Measurements from ENCODE around the gene SDHA. TPM values are rescaled to one million over a fixed set of nuclear protein-coding genes. Genes with fewer than 3 reads are reported as not detected.
A peak's percentile ranks its signal among the peaks of the same experiment; 100 is the strongest.
"Not testable (repeated sequence)": the region's sequence is repeated elsewhere in the genome, so short reads cannot be mapped to it uniquely, and the experiment has no call there.

Gene SDHA
- total RNA-seq, 1 experiment from 2014 or later, result 163 TPM

- BruUV-seq (replicated peaks), result no TSS peak
- H3K4me3 ChIP-seq (ENCODE audit: low read length), result peak overlapping the region; percentile 93
- peak overlapping the region; percentile 99 for H3K9ac ChIP-seq (ENCODE audit: low read length)
- no peak overlapping the region for H2AFZ ChIP-seq (ENCODE audit: low read length)
- no peak for DNase-seq
- H3K36me3 ChIP-seq (ENCODE audit: low read depth, low read length), result peaks cover 14% of the 10 kb centered on the region
- no peaks in the 10 kb centered on the region for H3F3A ChIP-seq (ENCODE audit: low read length, unreplicated experiment)
- no peak for ATAC-seq
- no peaks in the 10 kb centered on the region for H3K9me3 ChIP-seq (ENCODE audit: low read length)
- H3K79me2 ChIP-seq (ENCODE audit: low read length), result peaks cover 83% of the 10 kb centered on the region
- H4K20me1 ChIP-seq (ENCODE audit: low read length), result peaks cover 43% of the 10 kb centered on the region
- H3K27ac ChIP-seq (ENCODE audit: low read length), result peak overlapping the region; percentile 66; the same call in 1 of the 2 replicates
- H3K4me1 ChIP-seq (ENCODE audit: insufficient read depth, low read length), result peaks cover 40% of the 10 kb centered on the region
- H3K9me2 ChIP-seq (replicated peaks; ENCODE audit: low read length), result no peaks in the 10 kb centered on the region
- H3K27me3 ChIP-seq (ENCODE audit: low read length), result no peaks in the 10 kb centered on the region
- intact Hi-C loops (cut with micrococcal nuclease), result loop anchor here (5.0 kb wide), 1 partner anchor 52 kb away; the partner anchor contains the start of gene PDCD6
- no peak for TF ChIP-seq EZH2phosphoT487 (IDR thresholded peaks at IDR 0.05; ENCODE audit: borderline replicate concordance, low read length)
- no peak for TF ChIP-seq EZH2 (IDR thresholded peaks at IDR 0.05; ENCODE audit: low read length, unreplicated experiment)
- no peak for TF ChIP-seq CTCF (conservative IDR thresholded peaks at IDR 0.05; ENCODE audit: low read depth, low read length)
- peak overlapping the region; percentile 95 for H3K4me2 ChIP-seq (ENCODE audit: low read length)
- CTCF ChIA-PET, result no interaction called here
- POLR2A ChIA-PET (ENCODE audit: unreplicated experiment), result no interaction called here
Observed at GRCh38 chr5:219991-220390, 1.9 kb downstream of the SDHA start.

GRCh38 chr5:222951-223715 is 5.0 kb downstream of the SDHA start:
- POLR2A ChIA-PET (ENCODE audit: unreplicated experiment); H3K27me3 ChIP-seq (ENCODE audit: low read length); H3F3A ChIP-seq (ENCODE audit: low read length, unreplicated experiment); BruUV-seq (replicated peaks); H2AFZ ChIP-seq (ENCODE audit: low read length); H3K9ac ChIP-seq (ENCODE audit: low read length); H3K9me3 ChIP-seq (ENCODE audit: low read length); CTCF ChIA-PET; H3K4me3 ChIP-seq (ENCODE audit: low read length); H3K9me2 ChIP-seq (replicated peaks; ENCODE audit: low read length): not testable (repeated sequence)
- peaks cover 43% of the 10 kb centered on the region for H4K20me1 ChIP-seq (ENCODE audit: low read length)
- H3K36me3 ChIP-seq (ENCODE audit: low read depth, low read length), result peaks cover 36% of the 10 kb centered on the region
- DNase-seq, result peak; percentile 28
- intact Hi-C loops (cut with micrococcal nuclease), result loop anchor here (5.0 kb wide), 1 partner anchor 49 kb away; the partner anchor contains the start of gene PDCD6
- peak overlapping the region; percentile 41 for H3K27ac ChIP-seq (ENCODE audit: low read length)
- ATAC-seq, result peak; percentile 16
- peaks cover 34% of the 10 kb centered on the region for H3K4me1 ChIP-seq (ENCODE audit: insufficient read depth, low read length)
- peak overlapping the region; percentile 47; the same call in 1 of the 2 replicates for H3K4me2 ChIP-seq (ENCODE audit: low read length)
- H3K79me2 ChIP-seq (ENCODE audit: low read length), result peaks cover 78% of the 10 kb centered on the region

GRCh38 chr5:223791-224190 is 5.7 kb downstream of the SDHA start:
- ATAC-seq, result no peak

More at GRCh38 chr5:223791-224190, 5.7 kb downstream of the SDHA start:
- Histone ChIP-seq H3K4me3 (ENCODE audit: low read length) (no peak overlapping the region), H3K9me3 (ENCODE audit: low read length) (no peaks in the 10 kb centered on the region), H2AFZ (ENCODE audit: low read length) (no peak overlapping the region), H4K20me1 (ENCODE audit: low read length) (peaks cover 42% of the 10 kb centered on the region), H3K9me2 (replicated peaks; ENCODE audit: low read length) (no peaks in the 10 kb centered on the region), H3K27ac (ENCODE audit: low read length) (no peak overlapping the region), H3K4me2 (ENCODE audit: low read length) (no peak overlapping the region), H3F3A (ENCODE audit: low read length, unreplicated experiment) (no peaks in the 10 kb centered on the region), H3K79me2 (ENCODE audit: low read length) (peaks cover 72% of the 10 kb centered on the region), H3K36me3 (ENCODE audit: low read depth, low read length) (peaks cover 42% of the 10 kb centered on the region), H3K4me1 (ENCODE audit: insufficient read depth, low read length) (peaks cover 34% of the 10 kb centered on the region), H3K9ac (ENCODE audit: low read length) (no peak overlapping the region), H3K27me3 (ENCODE audit: low read length) (no peaks in the 10 kb centered on the region)
- no TSS peak for BruUV-seq (replicated peaks)
- ChIA-PET POLR2A (ENCODE audit: unreplicated experiment) (no interaction called here), CTCF (no interaction called here)
- TF ChIP-seq CTCF (conservative IDR thresholded peaks at IDR 0.05; ENCODE audit: low read depth, low read length), result no peak
- no peak for TF ChIP-seq EZH2phosphoT487 (IDR thresholded peaks at IDR 0.05; ENCODE audit: borderline replicate concordance, low read length)
- no peak for TF ChIP-seq EZH2 (IDR thresholded peaks at IDR 0.05; ENCODE audit: low read length, unreplicated experiment)
- intact Hi-C loops (cut with micrococcal nuclease), result loop anchor here (5.0 kb wide), 1 partner anchor 49 kb away; the partner anchor contains the start of gene PDCD6
- no peak for DNase-seq
